NCI-H345 treated with DMSO at 0.1 percent for 48 hours (cell line): Measurements from ENCODE around the gene AEN.
A peak's percentile ranks its signal among the peaks of the same experiment; 100 is the strongest.

Experiments
- DNase-seq: peaks from one replicate; lab custom pipeline; 2025; ENCODE audit not compliant: unreplicated experiment; lab: John Stamatoyannopoulos, UW

AEN gene, protein sequence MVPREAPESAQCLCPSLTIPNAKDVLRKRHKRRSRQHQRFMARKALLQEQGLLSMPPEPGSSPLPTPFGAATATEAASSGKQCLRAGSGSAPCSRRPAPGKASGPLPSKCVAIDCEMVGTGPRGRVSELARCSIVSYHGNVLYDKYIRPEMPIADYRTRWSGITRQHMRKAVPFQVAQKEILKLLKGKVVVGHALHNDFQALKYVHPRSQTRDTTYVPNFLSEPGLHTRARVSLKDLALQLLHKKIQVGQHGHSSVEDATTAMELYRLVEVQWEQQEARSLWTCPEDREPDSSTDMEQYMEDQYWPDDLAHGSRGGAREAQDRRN

GRCh38 chr15:88620995-88621772 lies at the start of gene AEN:
AEN (plus strand) TSS chr15:88621340; CDS start chr15:88626210, 4,870 bp downstream.
- DNase-seq, result peak; percentile 82

- no peak for DNase-seq
Measured at GRCh38 chr15:88571852-88572259, 49.3 kb upstream of the AEN start.

DNA sequence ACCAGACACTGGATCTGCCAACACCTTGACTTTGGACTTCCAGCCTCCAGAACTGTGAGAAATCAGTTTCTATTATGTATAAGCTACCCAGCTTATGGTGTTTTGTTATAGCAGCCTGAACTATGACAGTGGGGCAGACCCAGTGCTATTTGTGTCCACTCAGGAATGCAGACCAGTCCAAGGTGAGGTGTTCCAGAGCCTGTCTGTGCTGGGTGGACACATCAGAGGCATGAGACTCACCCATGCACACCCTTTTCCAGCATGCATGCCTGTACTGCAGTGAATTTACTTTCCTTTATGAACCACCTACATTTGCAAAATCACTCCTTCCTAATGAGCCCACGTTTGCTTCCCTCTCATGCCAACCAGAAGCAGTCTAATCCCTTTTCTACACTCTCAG lies 47.1 kb upstream of the AEN start:
- DNase-seq, result no peak

- DNase-seq, result no peak
Measured at GRCh38 chr15:88574655-88575054, 46.5 kb upstream of the AEN start.

DNA sequence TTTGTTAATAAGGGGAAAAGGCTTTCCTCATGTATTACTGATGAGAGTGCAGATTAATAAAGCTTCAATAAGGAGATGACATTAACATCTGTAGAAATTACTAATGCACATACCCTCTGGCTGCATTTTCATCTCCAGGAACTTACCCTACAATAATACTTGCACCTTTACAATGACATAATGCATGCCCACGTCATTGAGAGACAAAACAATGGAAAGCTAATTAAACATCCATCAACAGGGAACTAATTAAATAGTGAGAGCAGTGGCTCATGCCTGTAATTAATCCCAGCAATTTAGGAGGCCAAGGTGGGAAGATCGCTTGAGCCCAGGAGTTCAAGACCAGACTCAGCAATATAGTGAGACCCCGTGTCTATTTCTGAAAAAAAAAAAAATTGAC lies 41.8 kb upstream of the AEN start:
- no peak for DNase-seq

- no peak for DNase-seq
Measured at GRCh38 chr15:88580532-88580931, 40.6 kb upstream of the AEN start.

DNA sequence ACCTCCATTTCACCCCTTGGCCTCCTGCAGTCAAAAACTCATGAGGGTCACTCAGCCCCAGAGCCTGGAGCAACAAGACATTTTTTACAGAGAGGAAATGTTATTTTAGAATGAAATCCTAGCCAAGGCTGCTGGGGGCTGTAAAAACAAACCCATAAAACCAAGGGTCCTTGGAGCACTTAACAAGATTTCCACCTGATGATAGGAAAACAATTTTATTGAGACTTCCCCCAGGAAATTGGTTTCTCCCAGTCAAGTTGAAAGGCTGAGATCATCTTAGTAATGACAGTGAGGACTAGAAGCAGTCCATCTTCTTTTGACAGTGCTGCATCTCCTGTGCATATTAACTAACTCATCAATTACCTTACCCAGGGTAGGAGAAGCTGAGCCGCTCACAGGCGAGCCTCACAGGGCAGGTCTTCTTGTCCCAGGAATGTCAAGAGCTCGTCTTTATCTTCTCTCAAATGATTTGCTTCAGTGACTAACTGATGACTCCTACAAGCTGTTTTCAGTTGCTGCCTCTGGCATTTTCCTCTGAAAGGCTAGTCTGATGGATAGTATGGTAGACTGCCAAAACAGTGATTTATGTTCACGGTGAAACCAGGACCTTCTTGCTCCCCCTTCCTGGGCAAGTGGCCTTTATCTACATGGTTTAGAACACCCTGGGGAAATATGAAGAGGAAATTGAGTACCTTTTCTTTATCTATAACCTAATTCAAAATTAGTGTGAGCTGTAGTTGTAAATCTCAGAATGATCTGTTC lies 34.6 kb upstream of the AEN start:
- DNase-seq, result no peak

DNA sequence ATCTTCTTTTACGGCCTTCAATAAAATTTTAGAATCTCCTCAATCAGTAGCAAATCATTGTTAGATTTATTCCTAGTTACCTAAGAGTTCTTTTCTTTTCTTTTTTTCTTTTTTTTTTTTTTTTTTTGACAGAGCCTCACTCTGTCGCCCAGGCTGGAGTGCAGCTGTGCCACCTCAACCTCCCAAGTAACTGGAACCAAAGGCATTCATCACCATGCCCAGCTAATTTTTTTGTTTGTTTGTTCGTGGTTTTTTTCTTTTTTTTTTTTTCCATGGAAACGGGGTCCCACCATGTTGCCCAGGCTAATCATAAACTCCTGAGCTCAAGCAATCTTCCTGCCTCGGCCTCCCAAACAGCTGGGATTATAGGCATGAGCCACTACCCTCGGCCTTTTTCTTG lies 30.4 kb upstream of the AEN start:
- no peak for DNase-seq

DNA sequence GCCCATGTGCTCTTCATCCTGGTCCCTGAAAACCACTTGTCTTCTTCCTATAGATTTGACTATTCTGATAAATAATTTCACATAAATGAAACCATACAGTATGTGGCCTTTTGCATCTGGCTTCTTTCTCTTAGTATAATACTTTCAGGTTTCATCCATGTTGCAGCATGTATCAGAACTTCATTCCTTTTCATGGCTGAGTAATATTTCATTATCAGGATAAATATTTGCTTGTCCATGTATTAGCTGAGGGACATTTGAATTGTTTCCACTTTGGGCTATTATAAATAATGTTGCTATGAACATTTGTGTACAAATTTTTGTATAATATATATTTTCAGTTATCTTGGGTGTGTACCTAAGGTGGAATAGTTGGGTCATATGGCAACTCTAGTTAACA lies 29.8 kb upstream of the AEN start:
- DNase-seq, result no peak

- DNase-seq, result no peak
Measured at GRCh38 chr15:88603885-88604284, 17.3 kb upstream of the AEN start.

DNA sequence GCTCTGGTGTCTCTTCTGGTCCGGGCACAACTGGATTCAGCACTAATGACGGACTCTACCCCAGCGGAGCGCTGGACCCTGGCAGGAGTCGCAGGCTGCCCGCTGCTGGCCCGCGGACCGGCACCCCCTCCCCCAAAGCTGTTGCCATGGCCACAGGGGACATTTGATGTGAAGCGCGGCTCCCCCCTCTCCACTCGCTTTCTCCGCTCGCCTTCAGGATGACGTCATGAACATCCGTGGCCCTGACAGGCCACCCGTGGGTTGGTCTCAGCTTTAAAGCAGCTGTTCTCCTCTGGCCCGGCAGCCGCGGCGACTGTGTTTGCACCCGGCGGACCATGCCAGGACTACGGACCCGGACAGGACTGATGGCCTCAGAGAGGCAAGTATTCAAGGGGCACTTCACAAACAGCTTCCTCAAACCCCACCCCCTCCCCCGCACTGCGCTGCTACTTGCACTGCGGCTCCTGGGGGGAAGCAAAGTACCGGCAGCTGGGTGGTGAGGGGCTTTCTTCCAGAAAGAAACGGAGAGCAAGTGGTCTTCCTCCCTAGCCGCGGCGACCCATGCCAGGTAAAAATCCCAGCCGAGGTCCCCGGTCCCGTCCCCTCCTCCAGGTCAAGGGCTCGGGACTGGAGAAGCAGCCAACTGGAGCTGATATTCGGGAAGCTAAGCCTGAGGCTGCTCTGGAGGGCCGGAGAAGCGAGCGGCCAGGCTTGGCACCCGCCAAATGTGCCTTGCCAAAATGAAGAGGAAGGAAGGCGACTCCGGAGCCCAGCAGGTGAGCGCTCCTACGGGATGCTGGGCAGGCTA lies 16.6 kb upstream of the AEN start:
- DNase-seq, result peak; percentile 22

DNA sequence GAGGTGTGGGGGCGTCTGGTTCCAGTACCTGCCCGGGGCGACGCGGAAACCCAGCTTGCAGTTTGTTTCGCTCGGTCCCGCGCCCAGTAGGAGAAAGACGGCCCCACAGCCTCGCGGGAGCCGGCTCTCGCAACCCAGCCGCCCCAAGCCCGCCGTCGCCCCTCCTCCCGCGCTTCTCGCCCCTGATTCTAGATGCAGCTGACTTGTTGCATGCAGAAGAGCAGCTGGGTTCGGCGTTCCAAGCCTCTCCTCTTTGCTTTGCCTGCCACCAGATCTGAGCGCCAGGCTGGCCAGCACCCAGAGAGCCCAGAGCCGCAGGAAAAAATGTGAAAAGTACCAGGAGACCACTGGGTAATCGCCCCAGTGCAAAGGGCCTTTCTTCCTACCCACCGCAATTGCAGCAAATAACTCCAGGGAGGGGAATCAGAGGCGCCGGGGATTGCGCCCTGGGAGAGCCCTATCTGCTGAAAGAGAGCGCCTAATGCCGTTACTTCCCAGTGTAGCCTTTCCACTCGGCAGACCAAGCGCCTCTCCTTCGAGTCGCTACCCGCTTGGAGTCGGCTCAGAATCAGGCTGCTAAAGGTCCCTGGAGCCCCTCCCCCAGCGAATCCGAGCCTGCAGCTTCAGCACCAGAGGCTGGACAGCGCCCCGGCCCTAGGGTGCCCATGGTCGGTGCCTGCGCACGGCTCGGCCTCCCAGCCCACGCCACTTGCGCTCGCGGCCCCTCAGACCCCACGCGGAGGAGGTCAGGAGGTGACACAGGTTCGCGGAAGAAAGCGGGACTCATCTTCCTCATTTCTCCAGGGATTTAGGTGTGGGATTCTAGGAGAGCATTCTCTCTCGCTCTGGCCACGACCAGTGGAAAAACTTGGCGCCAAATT lies 15.7 kb upstream of the AEN start:
- peak; percentile 20 for DNase-seq

- peak; percentile 27 for DNase-seq
Measured at GRCh38 chr15:88606070-88606794, 14.9 kb upstream of the AEN start.

DNA sequence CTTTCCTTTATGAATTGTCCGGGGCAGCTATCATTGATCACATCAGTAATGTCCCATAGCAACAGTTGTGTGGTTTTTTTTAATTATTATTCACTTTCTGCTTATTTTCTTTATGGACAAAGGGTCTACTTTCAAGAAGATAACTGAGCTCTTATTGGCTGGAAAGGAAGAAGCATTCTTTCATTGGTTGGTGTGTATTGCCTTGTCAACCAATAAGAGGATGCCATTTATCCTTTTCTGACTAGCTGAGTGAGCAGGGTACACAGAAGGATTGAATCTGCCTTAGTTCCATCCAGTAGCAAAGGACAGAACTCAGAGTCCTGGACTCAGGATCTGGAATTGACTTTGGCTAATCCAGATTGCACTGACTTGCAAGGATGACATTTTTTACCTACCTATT lies 13.2 kb upstream of the AEN start:
- no peak for DNase-seq

- no peak for DNase-seq
Measured at GRCh38 chr15:88608607-88609181, 12.4 kb upstream of the AEN start.

DNA sequence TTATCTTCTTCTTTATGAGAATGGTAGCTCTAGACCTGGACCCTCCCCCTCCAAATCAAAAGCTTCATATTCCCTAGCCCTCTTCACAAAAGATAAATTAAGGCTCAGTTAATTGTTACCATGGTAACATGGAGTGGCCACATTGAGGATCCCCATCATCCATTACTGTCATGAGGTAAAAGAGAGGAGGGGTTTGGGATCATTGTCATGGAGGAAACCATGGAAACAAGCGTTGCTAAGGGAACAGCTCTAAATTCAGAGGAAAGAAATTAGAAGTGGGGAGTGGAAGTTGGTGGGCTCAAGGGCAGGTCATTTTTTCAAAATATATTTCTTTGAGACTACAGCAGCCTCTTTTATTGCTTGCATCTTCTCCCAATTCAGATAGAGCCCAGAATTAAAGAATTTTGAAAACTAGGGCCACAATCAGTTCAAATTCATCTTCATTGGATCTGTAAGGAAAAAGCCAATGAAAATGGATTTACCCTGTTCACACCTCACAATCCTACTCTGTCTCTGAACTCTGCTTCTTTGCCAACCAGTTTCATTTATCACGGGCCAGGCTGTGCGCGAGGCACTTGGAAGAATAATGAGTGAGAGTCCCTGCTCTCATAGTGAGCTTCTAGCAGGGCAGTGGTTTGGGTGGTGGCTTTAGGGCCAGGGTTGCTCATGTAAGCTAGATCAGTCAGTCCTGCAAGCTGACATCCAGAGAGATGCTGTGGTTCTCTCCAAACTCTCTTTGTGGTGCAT lies 11.6 kb upstream of the AEN start:
- no peak for DNase-seq

DNA sequence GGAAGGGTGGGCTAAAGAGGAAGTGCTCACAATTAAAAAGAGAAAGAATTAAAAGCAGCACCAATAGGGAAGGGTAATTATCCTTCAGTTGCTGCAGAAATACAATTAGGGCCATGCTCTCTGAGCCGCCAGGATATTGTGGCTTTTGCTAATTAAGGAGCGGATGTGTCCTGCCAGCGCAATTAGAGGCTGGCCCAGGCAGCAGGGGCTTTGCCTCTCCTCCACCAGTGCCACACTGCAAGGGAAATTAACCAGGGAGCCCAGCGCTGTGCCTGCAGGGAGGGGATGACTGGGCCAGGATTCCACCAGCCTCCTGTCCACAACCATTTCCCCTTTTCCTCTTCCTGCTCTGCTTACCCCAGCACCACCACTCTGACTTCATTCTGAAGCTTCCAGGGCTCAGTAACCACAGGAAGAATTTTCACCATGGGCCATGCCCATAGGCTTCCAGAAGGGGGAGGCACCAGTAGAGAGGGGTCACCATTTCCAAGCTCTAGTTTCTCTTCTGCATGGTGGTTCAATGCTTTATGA lies 10.4 kb upstream of the AEN start:
- no peak for DNase-seq

DNA sequence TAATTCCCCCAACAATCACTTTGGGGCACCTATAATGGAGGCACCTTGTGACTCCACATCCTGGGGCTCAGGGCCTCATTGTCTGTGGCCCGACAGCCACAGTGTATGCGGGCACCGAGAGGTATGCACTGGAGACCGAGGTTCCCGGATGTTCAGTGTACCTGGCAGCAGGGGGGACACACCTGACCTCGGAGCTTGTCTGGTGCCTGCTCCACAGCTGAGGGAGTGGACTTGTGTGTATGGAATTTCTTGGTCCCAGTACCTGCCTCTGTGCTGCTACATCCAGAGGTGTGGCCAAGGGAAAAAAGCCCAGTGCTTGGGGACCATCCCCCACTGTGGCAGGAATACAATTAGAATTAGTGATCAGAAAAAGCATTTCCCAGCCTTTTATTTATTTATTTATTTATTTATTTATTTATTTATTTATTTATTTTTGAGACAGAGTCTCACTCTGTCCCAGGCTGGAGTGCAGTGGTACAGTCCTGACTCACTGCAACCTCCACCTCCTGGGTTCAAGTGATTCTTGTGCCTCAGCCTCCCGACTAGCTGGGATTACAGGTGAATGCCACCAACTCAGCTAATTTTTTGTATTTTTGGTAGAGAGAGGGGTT lies 8.8 kb upstream of the AEN start:
- DNase-seq, result no peak
